ENCODE results near the gene IPCEF1.

DNA sequence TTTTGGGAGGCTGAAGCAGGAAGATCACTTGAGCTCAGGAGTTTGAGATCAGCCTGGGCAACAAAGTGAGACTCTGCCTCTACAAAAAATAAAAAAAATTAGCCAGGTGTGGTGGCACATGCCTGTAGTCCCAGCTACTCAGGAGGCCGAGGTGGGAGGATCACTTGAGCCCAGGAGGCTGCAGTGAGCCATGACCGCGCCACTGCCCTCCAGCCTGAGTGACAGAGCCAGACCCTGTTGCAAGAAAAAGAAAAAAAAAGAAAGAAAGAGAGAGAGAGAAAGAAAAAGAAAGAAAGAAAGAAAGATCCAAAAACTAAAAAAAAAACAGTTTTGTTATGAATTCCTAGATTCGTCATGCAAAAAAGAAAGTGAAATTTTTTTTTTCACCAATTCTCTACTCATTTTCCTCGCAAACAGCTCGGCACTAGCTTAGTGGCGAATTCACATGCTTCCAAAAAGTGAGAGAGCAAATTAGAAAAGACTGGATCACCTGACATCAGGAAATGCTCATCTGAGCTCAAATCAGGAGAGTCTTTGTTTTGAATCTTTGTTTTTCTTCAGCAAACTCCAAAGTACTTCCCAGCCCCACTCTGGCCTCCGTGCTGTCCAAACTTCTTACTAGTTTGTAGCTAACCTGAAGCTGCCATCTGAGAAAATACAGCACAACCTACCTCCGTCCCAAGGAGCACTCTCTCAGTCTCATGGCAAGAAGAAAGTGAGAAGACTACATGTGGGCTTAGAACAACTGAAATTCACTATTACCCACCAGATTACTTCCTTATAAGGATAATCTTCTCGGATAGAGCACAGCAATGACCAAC is 27.0 kb downstream of the IPCEF1 start:
- TF ChIP-seq JUN (IDR thresholded peaks at IDR 0.05; ENCODE audit: low read depth, low read length) (no peak), TAF7 (optimal IDR thresholded peaks at IDR 0.05; ENCODE audit: borderline replicate concordance, low read depth, low read length) (no peak), YY1 (IDR thresholded peaks at IDR 0.05; ENCODE audit: low read depth, low read length) (no peak), SIN3A (conservative IDR thresholded peaks at IDR 0.05 in 1 of 2, IDR thresholded peaks at IDR 0.05 in 1 of 2; ENCODE audit: low read depth in 1 of 2, low read length in 2 of 2) (no peak), CREB1 (IDR thresholded peaks at IDR 0.05) (no peak), ZNF274 (IDR thresholded peaks at IDR 0.05; ENCODE audit: borderline replicate concordance, extremely low read depth, low read length) (no peak), JUND (IDR thresholded peaks at IDR 0.05; ENCODE audit: low read length) (no peak), PHF8 (conservative IDR thresholded peaks at IDR 0.05; ENCODE audit: low read depth, low read length) (no peak), RFX5 (IDR thresholded peaks at IDR 0.05; ENCODE audit: borderline replicate concordance, low read depth, low read length) (no peak), SP2 (IDR thresholded peaks at IDR 0.05; ENCODE audit: low read length) (no peak), EZH2 (IDR thresholded peaks at IDR 0.05; ENCODE audit: low read depth, low read length, severe bottlenecking) (no peak)
- TF ChIP-seq, protein P1, sequence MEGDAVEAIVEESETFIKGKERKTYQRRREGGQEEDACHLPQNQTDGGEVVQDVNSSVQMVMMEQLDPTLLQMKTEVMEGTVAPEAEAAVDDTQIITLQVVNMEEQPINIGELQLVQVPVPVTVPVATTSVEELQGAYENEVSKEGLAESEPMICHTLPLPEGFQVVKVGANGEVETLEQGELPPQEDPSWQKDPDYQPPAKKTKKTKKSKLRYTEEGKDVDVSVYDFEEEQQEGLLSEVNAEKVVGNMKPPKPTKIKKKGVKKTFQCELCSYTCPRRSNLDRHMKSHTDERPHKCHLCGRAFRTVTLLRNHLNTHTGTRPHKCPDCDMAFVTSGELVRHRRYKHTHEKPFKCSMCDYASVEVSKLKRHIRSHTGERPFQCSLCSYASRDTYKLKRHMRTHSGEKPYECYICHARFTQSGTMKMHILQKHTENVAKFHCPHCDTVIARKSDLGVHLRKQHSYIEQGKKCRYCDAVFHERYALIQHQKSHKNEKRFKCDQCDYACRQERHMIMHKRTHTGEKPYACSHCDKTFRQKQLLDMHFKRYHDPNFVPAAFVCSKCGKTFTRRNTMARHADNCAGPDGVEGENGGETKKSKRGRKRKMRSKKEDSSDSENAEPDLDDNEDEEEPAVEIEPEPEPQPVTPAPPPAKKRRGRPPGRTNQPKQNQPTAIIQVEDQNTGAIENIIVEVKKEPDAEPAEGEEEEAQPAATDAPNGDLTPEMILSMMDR (IDR thresholded peaks at IDR 0.05; ENCODE audit: control extremely low read depth in 1 of 3, insufficient read depth in 1 of 3, low read depth in 1 of 3, low read length in 3 of 3) = no peak
- TF ChIP-seq, protein P2, sequence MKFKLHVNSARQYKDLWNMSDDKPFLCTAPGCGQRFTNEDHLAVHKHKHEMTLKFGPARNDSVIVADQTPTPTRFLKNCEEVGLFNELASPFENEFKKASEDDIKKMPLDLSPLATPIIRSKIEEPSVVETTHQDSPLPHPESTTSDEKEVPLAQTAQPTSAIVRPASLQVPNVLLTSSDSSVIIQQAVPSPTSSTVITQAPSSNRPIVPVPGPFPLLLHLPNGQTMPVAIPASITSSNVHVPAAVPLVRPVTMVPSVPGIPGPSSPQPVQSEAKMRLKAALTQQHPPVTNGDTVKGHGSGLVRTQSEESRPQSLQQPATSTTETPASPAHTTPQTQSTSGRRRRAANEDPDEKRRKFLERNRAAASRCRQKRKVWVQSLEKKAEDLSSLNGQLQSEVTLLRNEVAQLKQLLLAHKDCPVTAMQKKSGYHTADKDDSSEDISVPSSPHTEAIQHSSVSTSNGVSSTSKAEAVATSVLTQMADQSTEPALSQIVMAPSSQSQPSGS (IDR thresholded peaks at IDR 0.05; ENCODE audit: low read length) = no peak
